HG03378 (cell line): Measurements from ENCODE around the gene LHFPL6.

ENCODE experiments used
- ATAC-seq: cut with Tn5 transposase; IDR thresholded peaks from one replicate; pipeline ENCODE4 v1.9.1; 2021; ENCODE audit warnings: mild to moderate bottlenecking, moderate library complexity; ENCODE audit not compliant: unreplicated experiment

The LHFPL6 gene

GRCh38 chr13:39596176-39596575, 6.8 kb downstream of the LHFPL6 start:
- ATAC-seq = no peak

- no peak for ATAC-seq
Observed at GRCh38 chr13:39590466-39591036, 12.4 kb downstream of the LHFPL6 start.

DNA sequence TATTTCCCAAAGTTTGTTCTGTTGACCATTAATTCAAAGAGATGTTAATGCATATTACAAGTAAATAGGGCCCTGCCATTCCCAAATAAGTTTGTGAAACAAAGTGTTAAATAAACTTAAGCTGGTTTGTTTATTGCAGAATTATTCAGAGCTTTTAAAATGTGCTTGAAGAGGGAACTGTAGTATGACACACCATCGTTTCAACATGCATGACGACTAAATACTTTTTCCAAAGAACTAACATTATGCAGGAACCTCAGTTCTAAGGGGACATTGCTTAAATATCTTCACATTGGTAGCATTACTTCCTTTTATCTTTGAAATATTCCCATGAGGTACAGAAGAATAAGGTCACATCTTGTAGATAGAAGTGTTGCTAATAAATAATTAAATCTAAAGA, 14.6 kb downstream of the LHFPL6 start:
- no peak for ATAC-seq

- no peak for ATAC-seq
Observed at GRCh38 chr13:39587939-39588338, 15.1 kb downstream of the LHFPL6 start.

DNA sequence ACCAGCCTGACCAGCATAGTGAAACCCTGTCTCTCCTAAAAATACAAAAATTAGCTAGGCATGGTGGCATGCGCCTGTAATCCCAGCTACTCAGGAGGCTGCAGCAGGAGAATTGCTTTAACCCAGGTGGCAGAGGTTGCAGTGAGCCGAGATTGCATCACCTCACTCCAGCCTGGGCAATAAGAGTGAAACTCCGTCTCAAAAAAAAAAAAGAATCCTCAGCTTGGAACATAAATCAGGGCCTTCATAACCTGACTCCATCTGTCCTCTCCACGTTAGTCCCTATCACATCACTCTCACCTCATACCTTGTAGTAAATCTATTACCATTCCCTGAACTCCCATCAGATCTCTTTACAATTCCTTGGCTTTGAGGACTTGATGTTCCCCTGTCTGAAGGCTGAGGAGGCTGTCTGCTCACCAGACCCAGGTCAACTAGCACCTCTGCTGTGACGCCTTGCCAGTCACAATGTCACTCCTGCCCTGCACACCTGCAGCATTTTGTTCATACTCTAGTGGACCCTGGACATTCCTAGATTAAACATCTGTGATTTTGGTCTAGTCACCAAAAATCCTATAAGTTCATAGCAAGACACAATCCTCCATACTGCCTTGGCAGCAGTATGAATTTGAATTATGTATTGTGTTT, 15.9 kb downstream of the LHFPL6 start:
- ATAC-seq = no peak

- no peak for ATAC-seq
Observed at GRCh38 chr13:39586151-39586550, 16.8 kb downstream of the LHFPL6 start.

- ATAC-seq = no peak
Observed at GRCh38 chr13:39585219-39585618, 17.8 kb downstream of the LHFPL6 start.

DNA sequence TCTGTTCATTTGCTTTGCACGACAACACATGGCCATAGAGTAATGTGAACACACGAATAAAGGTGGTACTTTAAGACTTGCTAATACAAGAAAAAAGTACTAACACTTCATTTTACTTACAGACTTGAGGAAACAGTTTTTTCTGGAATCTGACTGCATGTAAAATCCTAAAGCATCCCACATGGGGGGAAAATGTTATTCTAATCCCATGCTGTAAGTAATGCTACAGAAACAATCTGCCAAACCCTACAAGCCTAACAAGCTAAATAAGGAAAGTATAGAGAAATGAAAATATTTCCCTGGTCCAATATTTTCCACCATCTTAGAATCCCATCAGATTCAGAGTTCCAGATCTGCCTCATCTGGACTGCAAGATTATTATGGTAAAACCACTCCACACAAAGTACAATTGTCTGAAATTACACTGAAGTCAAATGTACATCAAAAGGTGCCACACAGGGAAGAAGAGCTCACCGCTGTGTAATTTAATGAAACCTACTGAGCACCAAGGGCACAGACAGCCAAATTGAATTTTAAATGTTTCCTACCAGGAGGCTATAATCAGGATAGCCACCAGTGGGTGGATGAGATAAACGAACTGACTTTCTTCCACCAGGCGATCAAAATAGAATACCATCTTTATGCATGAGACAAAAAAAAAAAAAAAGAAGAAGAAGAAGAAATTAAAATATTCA, 22.0 kb downstream of the LHFPL6 start:
- no peak for ATAC-seq

GRCh38 chr13:39578821-39579291, 24.1 kb downstream of the LHFPL6 start:
- ATAC-seq = no peak

DNA sequence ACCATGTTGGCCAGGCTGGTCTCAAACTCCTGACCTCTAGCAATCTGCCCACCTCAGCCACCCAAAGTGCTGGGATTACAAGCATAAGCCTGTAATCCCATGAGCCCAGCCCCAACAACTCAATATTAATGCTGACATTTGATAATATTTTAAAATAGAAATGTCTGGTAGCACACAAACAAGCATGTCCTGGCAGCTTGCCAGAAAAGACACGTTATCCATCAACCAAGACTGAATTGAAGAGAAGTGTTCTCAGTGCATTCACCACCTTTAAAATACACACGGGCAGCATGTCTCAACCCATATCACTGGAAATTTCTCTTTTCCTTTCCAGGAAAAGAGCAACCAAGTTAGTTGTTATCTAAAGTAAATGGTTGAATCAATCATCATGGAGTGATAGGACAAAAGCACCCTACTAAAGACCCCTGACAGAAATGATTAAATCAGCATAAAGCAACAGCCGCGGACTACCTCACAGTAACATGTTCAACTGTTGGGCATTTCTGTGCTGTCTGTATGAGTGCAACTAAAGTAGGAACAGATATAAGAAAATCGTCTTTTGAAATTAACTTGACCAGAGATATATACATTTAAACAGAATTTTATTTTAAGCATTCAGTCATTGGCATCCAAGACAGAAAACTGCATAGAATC, 25.0 kb downstream of the LHFPL6 start:
- no peak for ATAC-seq

GRCh38 chr13:39577203-39577602, 25.8 kb downstream of the LHFPL6 start:
- no peak for ATAC-seq

- no peak for ATAC-seq
Observed at GRCh38 chr13:39575641-39576238, 27.3 kb downstream of the LHFPL6 start.

DNA sequence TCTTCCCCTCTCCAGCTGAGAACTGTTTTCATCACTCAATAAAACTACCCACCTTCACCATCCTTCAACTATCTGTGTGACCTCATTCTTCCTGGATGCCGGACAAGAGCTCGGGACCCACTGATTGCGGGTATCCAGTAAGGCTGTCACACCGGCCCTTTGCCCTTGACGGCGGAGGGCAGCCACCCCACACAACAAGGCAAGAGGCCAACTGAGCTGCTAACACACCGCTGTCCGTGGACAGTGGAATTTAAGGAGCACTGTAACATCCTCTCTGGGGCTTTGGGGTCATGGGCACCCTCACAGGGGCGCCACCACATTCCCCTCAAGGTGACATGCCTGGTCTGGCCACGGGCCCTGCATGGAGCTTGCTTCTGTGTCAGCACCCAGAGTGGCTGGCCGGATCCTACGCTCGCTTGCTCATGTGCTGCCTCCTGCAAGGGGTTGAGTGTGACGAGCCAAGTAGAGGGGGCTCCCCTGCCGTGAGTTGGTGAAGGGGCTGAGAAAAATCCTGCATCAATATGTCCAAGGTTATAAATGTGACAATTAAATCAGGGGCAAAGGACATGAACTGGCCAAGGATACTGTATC, 31.4 kb downstream of the LHFPL6 start:
- no peak for ATAC-seq

- ATAC-seq = no peak
Observed at GRCh38 chr13:39567569-39567968, 35.4 kb downstream of the LHFPL6 start.

GRCh38 chr13:39566216-39566869, 36.6 kb downstream of the LHFPL6 start:
- no peak for ATAC-seq

DNA sequence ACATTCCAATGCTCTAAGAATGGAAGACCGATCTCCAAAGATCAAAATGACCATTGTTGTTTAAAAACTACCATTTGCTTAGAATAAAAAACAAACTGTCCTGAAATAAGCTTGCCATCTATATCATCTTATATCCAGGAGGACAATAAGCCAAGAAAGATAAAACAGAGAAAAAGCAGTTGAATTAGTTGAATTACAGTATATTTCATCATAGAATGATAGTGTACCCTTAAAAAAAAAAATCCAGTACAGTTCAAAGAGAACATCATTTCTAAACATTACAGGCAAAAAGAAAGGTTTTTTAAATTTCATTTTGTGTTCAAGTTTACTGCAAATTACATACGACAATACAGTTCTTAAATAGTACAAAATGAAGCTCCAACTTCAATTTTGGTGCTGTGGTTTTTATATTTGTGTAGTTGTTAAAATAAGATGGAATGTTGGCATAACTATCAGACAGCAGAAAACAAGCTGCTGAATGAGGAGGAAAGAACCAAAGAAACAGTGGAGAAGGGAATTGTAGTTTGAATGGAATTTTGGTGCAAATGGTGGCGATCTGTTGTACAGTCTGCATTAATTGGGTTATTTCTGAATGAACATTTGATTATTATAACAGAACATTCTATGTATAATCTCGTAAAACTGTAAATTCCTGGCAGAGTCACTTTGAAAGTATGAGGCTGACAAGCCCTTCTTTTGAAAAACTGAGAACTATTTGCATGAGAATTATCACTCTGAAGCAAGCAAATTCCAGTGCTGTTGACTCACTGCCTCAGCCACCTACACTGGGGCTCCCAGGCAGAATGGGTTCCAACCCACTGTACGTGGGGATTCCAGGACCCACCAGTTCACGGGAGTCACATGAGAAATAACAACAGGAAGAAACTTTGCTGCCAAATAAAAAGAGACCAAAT, 37.7 kb downstream of the LHFPL6 start:
- ATAC-seq = no peak

DNA sequence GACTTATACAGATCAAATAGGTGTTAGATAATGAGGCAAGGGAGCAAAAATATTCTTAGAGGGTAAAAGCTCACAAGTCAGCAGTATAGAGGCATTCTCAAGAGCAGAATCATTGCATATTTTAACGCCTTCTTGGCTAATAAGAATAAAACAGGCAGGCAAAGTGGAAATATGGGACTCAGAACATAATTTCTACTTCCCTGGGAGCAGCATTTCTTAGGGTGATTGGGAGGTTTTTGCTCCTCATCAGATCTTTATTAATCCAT, 39.6 kb downstream of the LHFPL6 start:
- no peak for ATAC-seq

DNA sequence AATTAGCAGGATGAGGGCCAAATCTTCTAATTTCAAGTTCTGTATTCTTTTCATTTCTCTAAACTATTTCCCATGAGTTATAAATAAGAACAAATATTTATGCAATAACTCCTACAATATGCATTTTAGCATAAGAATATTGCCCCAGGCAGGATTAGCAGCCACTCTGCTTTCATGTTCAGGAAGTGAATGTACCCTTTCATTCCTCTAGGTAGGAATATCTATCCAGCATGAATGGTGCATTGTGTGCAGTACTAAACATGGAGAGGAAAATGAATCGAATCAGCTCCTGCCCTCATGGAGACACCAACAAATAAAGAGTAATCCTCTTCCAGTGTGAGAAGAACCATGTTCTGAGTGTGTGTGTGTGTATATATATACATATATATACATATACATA, 41.0 kb downstream of the LHFPL6 start:
- no peak for ATAC-seq

- ATAC-seq = no peak
Observed at GRCh38 chr13:39559847-39560246, 43.1 kb downstream of the LHFPL6 start.
